ENCODE data around the gene GDF2. TPM values are rescaled to one million over a fixed set of nuclear protein-coding genes. Genes with fewer than 3 reads are reported as not detected.

The GDF2 gene
- total and polyA plus RNA-seq, 10 of the 15 experiments (the other 5 are each of a cell fraction or from before 2014, with no cell fraction given): not detected

DNA sequence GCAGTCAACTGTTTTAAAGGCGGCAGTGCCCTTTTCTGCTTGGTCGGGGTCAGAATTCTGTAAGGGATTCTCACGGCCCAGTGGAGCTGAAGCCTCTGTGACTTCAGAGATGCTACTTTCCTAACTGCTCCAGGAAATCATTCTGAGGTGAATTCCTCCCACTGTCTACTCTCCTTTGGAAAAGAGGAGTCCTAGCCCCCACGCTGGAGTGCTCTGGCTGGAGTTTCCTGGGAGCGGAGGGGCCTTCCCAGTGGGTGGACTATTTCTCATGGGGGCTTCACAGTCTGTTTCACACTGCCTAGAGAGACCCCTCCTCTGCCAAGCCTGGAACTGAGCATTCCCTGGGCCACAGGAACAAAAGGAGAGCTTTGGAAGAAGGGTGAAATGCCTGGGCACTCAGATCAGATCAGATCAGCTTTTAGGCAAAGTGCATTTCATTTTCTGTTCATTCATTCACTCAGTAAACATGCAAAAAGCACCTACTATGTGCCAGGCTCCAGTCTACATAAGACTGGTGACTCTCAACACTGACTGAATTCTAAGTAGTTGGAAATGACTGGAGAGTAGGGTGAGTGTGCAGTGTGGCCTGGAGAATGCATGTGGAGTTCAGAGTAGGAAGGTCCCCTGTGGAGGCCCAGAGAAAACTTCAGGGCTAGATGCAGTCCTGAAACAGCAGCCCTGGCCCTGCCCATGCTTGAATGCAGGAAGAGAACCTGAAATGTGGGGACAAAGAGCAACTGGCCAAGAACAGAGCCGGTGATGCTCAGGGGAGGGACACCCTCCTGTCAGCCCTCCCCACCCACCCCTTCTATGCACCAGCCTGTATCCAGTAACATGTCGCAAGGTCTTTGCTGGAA, 49.6 kb downstream of the GDF2 start (continued):
- no peak for TF ChIP-seq SRF (IDR thresholded peaks at IDR 0.05; ENCODE audit: low read depth in 2 of 2, low read length in 2 of 2)
- TF ChIP-seq YY1 (IDR thresholded peaks at IDR 0.05; ENCODE audit: low read depth, low read length): no peak
- TF ChIP-seq KAT2A (conservative IDR thresholded peaks at IDR 0.05; ENCODE audit: control insufficient read depth, low read depth, low read length): no peak

- Histone ChIP-seq H3K4me2 (ENCODE audit: control insufficient read depth, insufficient read depth) (no peak overlapping the region), H3K4me3 (no peak overlapping the region), H3K27me3 (replicated peaks in 1 of 2; ENCODE audit: control insufficient read depth in 2 of 2, insufficient read depth in 2 of 2, low read length in 1 of 2) (peaks cover 0 to 10% of the 10 kb centered on the region in 2 experiments; a peak in 2 of 4 replicates), H2AFZ (ENCODE audit: control insufficient read depth, low read depth, low read length) (no peak overlapping the region), H3K9me3 (replicated peaks; ENCODE audit: control insufficient read depth, insufficient read depth, low read length) (no peaks in the 10 kb centered on the region), H3K9ac (ENCODE audit: control insufficient read depth, insufficient read depth, low read length) (no peak overlapping the region), H3K36me3 (ENCODE audit: control insufficient read depth in 2 of 2, insufficient read depth in 2 of 2, low read length in 1 of 2) (no peaks in the 10 kb centered on the region), H3K4me1 (ENCODE audit: control insufficient read depth, insufficient read depth, low read length) (no peaks in the 10 kb centered on the region), H4K20me1 (ENCODE audit: control insufficient read depth, insufficient read depth) (no peaks in the 10 kb centered on the region), H3K79me2 (ENCODE audit: control insufficient read depth, insufficient read depth, low read length) (no peaks in the 10 kb centered on the region), H3K27ac (ENCODE audit: control insufficient read depth, insufficient read depth) (no peak overlapping the region)
- in situ Hi-C loops (cut with MboI): no loop called here
- ChIA-PET CTCF (no interaction called here), POLR2A (no interaction called here), RAD21 (ENCODE audit: unreplicated experiment) (no interaction called here), SMC1A (ENCODE audit: uncharacterized antibody, unreplicated experiment) (no interaction called here)
- WGBS (ENCODE audit: insufficient coverage, insufficient replicate concordance, low lambda C conversion rate, missing lambda C conversion rate): 25% methylated on average over 6 of the region's 6 CpGs
- DNase-seq (ENCODE audit: low read depth, low spot score): no peak
- ATAC-seq: no peak
- no peak for FAIRE-seq
- no TSS peak for BruUV-seq (replicated peaks)
- intact Hi-C loops (cut with micrococcal nuclease; ENCODE audit: unreplicated experiment): no loop called here
- TF ChIP-seq FOS (IDR thresholded peaks at IDR 0.05; ENCODE audit: borderline replicate concordance, extremely low read depth, insufficient read length): no peak
- no peak for TF ChIP-seq NFYA (IDR thresholded peaks at IDR 0.05; ENCODE audit: borderline replicate concordance, low read depth, low read length)
- no peak for TF ChIP-seq RELA (IDR thresholded peaks at IDR 0.05; ENCODE audit: borderline replicate concordance, partially characterized antibody)
- TF ChIP-seq KLF5 (IDR thresholded peaks at IDR 0.05; ENCODE audit: partially characterized antibody): no peak
- TF ChIP-seq RUNX3 (IDR thresholded peaks at IDR 0.05; ENCODE audit: low read length): no peak
- no peak for TF ChIP-seq ZNF207 (IDR thresholded peaks at IDR 0.05; ENCODE audit: borderline replicate concordance)
- TF ChIP-seq, protein P1, sequence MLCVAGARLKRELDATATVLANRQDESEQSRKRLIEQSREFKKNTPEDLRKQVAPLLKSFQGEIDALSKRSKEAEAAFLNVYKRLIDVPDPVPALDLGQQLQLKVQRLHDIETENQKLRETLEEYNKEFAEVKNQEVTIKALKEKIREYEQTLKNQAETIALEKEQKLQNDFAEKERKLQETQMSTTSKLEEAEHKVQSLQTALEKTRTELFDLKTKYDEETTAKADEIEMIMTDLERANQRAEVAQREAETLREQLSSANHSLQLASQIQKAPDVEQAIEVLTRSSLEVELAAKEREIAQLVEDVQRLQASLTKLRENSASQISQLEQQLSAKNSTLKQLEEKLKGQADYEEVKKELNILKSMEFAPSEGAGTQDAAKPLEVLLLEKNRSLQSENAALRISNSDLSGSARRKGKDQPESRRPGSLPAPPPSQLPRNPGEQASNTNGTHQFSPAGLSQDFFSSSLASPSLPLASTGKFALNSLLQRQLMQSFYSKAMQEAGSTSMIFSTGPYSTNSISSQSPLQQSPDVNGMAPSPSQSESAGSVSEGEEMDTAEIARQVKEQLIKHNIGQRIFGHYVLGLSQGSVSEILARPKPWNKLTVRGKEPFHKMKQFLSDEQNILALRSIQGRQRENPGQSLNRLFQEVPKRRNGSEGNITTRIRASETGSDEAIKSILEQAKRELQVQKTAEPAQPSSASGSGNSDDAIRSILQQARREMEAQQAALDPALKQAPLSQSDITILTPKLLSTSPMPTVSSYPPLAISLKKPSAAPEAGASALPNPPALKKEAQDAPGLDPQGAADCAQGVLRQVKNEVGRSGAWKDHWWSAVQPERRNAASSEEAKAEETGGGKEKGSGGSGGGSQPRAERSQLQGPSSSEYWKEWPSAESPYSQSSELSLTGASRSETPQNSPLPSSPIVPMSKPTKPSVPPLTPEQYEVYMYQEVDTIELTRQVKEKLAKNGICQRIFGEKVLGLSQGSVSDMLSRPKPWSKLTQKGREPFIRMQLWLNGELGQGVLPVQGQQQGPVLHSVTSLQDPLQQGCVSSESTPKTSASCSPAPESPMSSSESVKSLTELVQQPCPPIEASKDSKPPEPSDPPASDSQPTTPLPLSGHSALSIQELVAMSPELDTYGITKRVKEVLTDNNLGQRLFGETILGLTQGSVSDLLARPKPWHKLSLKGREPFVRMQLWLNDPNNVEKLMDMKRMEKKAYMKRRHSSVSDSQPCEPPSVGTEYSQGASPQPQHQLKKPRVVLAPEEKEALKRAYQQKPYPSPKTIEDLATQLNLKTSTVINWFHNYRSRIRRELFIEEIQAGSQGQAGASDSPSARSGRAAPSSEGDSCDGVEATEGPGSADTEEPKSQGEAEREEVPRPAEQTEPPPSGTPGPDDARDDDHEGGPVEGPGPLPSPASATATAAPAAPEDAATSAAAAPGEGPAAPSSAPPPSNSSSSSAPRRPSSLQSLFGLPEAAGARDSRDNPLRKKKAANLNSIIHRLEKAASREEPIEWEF (IDR thresholded peaks at IDR 0.05; ENCODE audit: insufficient replicate concordance, low read depth, low read length): no peak
- TF ChIP-seq RAD51 (IDR thresholded peaks at IDR 0.05): no peak
- no peak for TF ChIP-seq IRF5 (IDR thresholded peaks at IDR 0.05; ENCODE audit: borderline replicate concordance)
- TF ChIP-seq BHLHE40 (IDR thresholded peaks at IDR 0.05; ENCODE audit: borderline replicate concordance in 1 of 2, low read depth in 2 of 2, low read length in 1 of 2): no peak
- TF ChIP-seq NFYB (IDR thresholded peaks at IDR 0.05; ENCODE audit: insufficient read depth, low read depth, low read length): no peak
- no peak for TF ChIP-seq BACH1 (IDR thresholded peaks at IDR 0.05; ENCODE audit: borderline replicate concordance)
Observed at GRCh38 chr10:47372726-47373125, 50.5 kb downstream of the GDF2 start.

All from GM12878 (cell line).